HG03520 (cell line): ENCODE data around the gene PPP2R2B.

Source experiments
- ATAC-seq: cut with Tn5 transposase; IDR thresholded peaks from one replicate; pipeline ENCODE4 v1.9.1; 2021; ENCODE audit warnings: mild to moderate bottlenecking, moderate library complexity; ENCODE audit not compliant: unreplicated experiment

PPP2R2B gene

GRCh38 chr5:146788898-146789297 is 89.7 kb downstream of the PPP2R2B start:
- no peak for ATAC-seq

GRCh38 chr5:146785065-146785464 is 93.5 kb downstream of the PPP2R2B start:
- ATAC-seq = no peak

- ATAC-seq = no peak
Measured at GRCh38 chr5:146781157-146781556, 97.4 kb downstream of the PPP2R2B start.

- ATAC-seq = no peak
Measured at GRCh38 chr5:146779211-146779869, 99.2 kb downstream of the PPP2R2B start.

GRCh38 chr5:146778795-146779194 is 99.8 kb downstream of the PPP2R2B start:
- no peak for ATAC-seq

- ATAC-seq = no peak
Measured at GRCh38 chr5:146778261-146778660, 100.3 kb downstream of the PPP2R2B start.

- no peak for ATAC-seq
Measured at GRCh38 chr5:146772881-146773466, 105.6 kb downstream of the PPP2R2B start.

GRCh38 chr5:146770980-146771379 is 107.6 kb downstream of the PPP2R2B start:
- no peak for ATAC-seq

- no peak for ATAC-seq
Measured at GRCh38 chr5:146770546-146770945, 108.0 kb downstream of the PPP2R2B start.

GRCh38 chr5:146767534-146767933 is 111.0 kb downstream of the PPP2R2B start:
- ATAC-seq = no peak

GRCh38 chr5:146766013-146766412 is 112.5 kb downstream of the PPP2R2B start:
- ATAC-seq = no peak

- no peak for ATAC-seq
Measured at GRCh38 chr5:146765089-146765832, 113.3 kb downstream of the PPP2R2B start.

GRCh38 chr5:146762830-146763229 is 115.7 kb downstream of the PPP2R2B start:
- ATAC-seq = no peak

GRCh38 chr5:146761811-146762210 is 116.7 kb downstream of the PPP2R2B start:
- ATAC-seq = no peak

GRCh38 chr5:146758938-146759337 is 119.6 kb downstream of the PPP2R2B start:
- ATAC-seq = no peak

GRCh38 chr5:146758076-146758475 is 120.5 kb downstream of the PPP2R2B start:
- no peak for ATAC-seq

- no peak for ATAC-seq
Measured at GRCh38 chr5:146756546-146756945, 122.0 kb downstream of the PPP2R2B start.

GRCh38 chr5:146755793-146756192 is 122.8 kb downstream of the PPP2R2B start:
- ATAC-seq = no peak

GRCh38 chr5:146754621-146755020 is 123.9 kb downstream of the PPP2R2B start:
- no peak for ATAC-seq

- ATAC-seq = no peak
Measured at GRCh38 chr5:146753641-146754040, 124.9 kb downstream of the PPP2R2B start.

- ATAC-seq = peak; percentile 98
Measured at GRCh38 chr5:146751781-146752401, 126.7 kb downstream of the PPP2R2B start.

GRCh38 chr5:146751054-146751453 is 127.5 kb downstream of the PPP2R2B start:
- ATAC-seq = no peak
